GM19395 (cell line): ENCODE measurements around the gene PGF.

Experiments used
- ATAC-seq: cut with Tn5 transposase; IDR thresholded peaks from one replicate; pipeline ENCODE4 v1.9.1; 2021; ENCODE audit warnings: mild to moderate bottlenecking, moderate library complexity; ENCODE audit not compliant: unreplicated experiment

Gene PGF

DNA sequence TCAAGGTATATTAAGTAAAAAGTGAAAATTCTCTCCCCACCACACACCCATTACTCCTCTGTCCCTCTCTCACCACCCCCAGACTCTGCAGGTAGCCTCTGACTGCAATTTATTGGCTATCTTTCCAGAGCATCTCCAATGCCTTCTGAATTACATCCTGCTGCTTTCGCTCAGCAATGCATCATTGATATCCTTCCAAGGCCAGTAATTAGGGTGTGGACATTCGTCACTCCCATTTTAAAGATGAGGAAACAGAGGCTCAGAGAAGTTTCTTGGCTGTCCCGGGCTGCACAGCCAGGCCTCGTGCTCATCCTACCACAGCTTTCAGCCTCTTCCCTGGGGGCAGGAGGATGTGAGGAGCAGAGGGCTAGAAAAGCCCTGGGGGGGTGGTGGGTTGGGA lies 23.6 kb upstream of the PGF start:
- ATAC-seq: no peak

DNA sequence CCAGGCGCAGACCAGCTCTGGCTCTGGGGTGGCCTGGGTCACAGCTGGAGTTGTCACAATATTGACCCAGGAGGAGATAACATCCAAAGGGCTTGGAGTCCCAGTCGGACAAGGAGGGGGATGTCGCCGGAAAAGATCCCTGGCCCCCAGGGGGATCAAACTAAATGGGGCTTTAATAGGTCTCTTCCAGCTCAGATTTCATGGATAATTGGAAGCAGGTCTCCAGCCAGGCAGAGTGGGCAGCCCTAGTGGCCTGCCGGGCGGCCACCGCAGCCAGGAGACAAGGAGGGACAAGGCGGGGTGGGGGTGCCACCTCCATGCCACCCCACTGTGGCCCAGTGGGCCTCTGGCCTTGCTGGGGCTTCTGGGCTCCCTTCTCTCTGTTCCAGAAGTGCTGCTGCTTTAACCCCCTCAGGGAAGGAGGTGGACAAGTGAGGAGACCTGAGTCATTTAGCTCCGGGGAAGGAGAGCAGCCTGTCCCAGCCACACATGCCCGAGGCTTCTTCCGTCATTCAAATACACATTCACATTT lies 23.1 kb upstream of the PGF start:
- no peak for ATAC-seq

DNA sequence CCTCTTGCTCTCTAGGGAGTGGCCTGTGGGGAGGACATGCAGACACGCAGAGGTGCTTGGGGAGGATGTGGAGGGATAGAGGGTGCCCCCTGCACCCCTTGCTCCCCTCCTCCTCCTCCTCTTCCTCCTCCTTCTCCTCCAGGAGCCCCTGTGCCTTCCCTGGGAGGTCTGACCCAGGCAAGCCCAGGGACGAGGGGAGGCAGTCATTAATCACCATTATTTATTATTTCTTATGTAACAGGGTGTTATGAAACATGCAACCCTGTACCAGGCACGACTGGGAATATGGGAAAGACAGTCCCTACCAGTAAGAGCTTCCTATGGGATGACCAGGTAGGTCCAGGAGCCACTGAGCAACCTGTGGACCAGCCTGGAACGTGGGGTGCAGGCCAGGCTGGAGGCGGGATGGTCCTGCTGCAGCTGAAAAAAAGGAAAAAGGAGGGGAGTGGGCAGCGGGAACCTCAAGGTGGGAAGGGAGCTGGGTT lies 22.5 kb upstream of the PGF start:
- no peak for ATAC-seq

DNA sequence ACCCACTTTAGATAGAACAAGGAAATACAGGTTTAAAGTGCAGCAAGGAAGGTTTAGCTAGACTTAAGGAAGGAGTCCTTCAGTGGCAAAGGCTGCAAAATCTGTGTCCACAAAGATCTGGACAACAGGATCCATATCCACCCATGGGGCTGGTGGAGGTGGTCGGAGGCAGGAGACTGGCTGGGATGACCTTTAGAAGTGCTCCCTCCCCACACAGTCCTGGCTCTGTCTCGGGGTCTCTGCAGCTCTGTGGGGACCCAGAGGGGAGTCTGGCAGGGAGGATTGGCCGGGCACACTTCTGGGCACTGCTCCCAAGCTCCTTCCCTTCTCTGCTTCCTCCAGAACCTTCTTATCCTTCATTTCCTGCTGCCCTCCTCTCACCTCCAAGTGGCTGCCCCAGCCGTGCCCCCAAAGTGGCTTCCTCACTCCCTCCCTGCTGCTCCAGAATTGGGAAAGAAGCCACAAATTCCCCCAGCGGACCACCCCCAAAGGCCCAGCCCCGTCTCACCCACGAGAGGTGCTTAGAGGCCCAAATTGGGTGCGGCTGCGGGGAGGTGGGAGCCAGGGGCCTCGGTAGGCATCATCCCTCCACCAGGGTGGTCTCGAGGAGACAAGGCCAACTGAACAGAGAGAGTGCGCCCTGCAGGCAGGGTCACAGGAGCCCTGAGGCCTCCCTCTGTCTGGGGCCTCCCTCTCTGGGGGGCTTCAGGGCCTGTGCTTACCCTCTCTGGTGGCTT lies 21.9 kb upstream of the PGF start:
- no peak for ATAC-seq

DNA sequence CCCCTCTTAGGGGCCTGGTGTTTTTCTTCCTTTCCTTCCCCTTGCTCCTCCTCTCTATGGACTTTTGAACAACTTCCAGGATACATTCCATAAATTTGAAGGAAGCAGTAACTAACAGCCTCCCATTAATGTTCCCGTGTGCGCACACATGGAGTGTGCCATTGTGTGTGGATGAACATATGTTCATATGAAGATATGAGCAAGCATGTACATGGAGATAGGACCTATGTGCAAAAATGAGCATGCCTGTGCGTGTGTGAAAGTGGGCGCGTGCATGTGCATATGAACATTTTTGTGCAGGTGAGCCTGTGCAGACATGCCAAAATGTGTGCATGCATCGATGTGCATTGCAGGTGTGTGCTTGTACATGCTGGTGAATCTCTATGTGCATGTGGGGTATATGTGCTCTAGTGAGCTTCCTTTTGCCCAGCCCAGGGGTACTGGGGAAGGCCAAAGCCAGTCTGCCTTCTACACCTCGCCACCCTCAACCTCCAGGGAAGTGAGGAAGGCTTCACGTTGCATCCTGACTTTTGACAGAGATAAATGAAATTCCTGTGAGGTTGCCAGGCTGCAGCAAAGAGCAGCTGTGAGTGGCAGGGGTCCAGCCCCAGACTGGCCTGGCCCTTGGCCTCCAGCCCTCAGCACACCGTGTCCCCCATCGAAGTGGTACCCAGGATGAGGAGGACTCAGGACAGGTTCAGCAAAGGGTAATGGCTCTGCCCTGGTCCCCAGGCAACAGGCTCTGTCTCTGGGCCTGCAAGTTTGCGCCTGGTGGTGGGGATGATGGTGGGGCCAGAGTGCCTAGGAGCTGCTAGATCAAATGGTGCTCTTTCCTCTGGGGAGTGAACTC lies 21.1 kb upstream of the PGF start:
- no peak for ATAC-seq

DNA sequence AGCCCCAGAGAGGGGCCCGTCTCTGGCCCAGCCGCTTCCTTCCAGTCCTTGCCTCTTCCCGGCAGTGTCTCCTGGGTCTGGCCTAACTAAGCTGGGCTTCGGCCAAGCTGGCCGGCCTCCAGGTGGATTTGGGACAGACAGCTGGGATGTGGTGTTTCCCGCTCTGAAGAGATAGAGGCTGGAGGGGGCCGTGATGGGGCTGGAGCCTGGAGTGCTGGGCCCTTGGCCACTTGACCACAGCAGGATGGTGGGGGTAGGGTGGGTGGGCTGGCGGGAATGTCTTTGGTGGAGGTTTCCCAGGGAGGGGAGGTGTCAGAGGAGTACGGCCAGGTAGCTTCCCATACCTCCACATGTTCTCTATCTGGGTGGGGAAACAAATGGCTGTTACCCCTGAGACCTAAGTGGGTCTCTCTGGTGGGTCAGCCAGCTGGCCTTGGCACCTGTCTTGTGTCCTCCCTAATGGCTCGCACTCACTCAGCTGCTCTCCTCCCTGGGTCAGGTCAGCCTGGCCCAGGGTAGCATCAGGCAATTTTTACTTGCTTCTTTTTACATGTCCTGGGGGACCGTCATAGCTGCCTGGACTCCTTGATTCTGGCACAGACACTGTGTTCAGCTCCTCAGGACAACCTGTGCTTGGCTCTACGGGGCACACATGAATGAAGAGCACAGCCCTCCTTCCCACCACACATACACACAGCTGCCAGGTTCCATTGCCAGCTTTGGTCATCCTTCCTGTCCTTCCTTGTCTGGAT lies 19.8 kb upstream of the PGF start:
- ATAC-seq: no peak

DNA sequence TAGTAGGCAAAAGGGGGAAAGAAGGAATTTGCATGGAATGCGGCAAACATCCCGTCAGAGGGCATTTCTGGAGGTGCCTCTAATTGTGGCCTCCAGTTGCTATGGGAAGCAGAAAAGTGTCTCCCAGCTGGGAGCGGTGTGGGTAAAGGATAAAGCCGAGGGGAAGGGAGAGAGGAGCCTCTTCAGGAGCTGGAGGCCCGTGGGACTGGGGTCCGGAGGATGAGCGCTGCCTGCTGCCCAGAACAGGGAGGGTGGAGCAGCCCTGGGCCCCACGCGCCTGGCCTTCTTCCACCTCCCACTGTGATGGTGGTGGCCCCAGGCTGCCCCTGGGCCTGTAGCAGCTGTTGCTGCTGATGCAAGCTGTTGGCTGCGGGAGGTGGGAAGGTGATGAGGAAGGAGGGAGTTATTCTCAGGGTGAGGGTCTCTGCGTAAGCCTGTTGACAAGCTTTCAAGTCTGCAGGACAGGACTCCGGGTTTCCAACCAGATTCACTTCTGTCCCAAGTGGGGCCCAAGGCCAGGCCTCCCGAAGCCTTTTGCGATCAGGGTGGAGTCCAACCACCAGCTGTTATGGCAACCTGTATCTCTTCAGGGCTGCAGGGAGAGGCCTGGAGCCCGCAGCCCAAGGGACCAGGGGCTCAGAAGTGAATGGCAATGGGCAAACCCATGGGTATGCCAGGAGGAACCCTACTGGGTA lies 19.1 kb upstream of the PGF start:
- ATAC-seq: no peak

DNA sequence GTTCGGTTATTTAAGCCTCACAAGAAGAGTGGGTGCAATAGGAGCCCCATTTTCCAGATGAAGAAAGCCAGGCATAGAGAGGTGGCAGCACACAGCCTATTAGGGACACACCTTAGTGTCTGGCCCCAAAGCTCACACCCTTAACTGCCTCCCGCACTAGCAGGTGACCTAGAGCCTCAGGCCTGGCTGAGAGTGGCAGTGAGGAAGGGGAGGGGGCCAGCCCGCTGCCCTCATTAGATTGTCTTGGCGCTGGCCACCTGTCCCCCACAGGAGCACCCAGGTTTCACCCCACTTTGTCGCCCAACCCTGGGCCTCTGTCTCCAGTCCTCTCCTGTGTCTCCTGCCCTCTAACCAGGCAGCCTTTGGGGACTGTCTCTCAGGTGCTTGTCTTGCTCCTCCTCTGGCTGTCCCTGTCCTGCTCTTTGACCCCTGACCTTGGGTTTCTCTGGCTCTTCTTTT lies 18.5 kb upstream of the PGF start:
- ATAC-seq: no peak

DNA sequence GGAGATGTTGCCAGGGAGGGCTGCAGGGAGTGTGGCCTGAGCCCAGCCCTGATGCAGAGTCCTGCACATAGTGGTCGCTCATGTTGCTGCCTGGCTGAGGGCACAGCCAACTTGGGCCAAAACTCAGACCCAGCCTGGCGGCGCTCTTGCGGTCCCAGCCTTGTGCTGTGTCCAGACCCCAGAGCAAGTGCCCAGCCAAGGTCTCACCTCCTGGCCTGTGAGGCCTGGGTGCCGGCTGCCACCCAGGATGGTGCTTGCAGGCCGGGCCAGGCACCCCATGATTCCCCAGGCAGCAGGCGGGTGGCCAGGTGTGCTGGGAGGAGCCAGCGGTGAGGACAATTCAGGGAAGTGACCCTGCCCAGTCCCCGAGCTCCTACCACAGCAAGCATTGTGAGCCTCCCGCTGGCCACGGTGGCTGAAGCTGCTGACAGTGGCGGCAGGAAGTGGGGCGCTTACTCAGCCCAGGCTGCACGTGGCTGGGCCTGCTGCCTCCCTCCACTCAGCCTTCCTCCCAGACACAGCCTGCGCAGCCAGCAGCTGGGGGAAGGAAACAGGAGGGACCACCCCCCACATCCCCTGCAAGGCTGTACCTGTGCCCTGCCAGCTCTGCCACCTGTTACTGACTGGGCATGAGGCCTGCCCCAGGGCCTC lies 17.7 kb upstream of the PGF start:
- no peak for ATAC-seq

DNA sequence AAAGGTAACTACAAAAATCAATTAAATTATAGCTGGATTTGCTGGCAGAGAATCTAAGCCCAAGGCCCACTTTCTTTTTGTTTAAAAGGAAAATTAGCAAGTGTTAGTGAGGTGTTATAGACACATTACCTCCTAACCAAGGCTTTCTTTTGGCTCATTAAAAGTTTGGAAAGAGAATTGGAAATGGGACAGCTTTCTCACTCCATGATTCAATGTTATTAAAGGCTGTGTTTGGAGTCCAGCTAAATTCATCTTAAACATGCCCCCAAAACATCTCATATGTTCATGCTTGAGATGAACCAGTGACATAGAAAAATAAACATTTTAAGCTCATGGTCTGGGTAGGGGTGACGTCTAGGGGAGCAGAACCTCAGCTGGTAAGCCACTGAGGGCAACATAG lies 13.4 kb upstream of the PGF start:
- ATAC-seq: no peak

DNA sequence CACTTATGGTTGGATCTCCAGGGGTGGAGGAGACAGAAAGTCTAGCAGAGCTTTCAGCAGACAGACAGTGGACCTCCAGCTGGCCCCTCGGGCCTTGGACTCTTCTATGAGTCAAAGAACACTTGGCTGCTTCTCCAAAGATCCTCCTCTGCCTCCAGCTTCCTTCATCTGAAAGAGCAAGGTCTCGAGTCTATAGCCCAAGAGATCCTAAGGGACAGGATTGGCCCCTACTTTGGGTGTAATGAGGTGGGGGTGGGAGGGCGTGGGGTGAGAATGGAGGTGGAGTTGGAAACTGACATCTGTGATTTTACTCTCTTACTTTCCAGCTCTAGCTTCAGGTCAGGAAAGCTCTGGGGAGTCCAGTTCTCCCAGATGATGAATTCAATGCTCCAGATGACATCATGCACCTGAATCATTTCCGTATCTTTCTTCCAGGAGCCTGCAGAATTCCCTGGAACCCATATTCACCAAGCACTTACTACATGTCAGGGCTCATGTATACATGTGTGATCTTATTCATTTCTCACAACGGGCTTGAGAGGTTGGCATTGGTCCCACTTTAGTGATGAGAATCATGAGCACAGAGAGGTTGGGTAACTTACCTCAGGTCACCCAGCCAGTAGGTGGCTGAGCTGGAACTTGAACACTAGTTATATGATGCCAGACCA lies 10.2 kb upstream of the PGF start:
- ATAC-seq: no peak

DNA sequence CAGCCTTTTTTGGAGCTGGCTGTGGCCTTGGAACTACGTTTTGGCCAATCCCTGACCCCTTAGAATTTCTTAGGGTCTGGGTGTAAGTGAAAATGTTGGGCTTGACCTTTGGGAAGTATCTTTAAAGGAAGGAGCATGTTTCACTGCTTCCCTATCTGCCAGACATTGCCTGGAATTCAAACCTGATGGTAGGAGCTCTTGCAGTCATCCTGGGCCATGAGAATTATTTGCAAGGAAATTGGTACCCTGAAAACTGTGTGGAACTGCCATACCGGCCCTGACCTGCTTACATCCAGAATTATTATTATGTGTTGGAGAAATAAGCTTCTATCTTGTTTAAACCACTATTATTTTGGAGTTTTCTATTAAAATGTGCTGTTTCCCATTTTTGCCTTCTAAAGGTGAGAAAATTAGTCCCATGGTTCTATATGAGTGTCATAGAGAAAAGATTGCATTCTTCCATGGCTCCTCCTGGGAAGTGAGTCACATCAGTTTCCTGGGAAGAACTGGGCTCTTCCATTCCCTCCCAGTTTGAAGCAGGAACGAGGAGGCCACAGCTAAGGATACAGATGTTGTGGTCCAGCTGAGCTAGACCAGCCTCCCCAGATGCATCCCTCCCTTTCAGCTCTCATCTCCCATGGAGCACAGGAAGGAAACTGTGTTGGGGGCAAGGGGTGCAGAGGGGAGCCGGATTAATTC lies 9.5 kb upstream of the PGF start:
- no peak for ATAC-seq

DNA sequence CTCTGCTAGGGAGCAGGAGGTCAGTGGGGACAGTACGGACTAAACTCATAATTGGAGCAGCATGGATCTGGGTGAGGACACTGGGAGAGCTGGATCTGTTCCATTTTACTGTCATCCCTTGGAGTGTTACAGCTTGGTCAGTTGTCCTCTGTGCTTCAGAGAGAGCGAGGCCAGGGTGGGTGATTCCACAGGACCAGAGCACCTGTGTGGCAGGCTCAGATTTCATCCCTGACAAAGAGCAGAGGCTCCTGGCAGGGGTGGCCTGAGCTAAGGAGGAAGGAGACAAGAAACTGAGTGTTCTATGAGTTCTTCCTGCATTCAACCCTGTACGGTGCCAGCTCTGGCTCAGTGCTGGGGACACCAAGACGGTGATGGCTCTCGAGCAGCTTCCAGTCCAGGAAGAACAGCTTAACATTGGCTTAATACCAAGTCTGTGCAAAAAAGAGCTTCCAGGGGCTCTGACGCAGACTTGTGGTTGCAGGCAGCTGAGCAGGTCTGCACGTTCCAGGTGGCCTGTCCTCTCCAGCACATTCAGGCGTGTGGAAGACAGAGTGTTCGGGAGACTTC lies 8.4 kb upstream of the PGF start:
- no peak for ATAC-seq

DNA sequence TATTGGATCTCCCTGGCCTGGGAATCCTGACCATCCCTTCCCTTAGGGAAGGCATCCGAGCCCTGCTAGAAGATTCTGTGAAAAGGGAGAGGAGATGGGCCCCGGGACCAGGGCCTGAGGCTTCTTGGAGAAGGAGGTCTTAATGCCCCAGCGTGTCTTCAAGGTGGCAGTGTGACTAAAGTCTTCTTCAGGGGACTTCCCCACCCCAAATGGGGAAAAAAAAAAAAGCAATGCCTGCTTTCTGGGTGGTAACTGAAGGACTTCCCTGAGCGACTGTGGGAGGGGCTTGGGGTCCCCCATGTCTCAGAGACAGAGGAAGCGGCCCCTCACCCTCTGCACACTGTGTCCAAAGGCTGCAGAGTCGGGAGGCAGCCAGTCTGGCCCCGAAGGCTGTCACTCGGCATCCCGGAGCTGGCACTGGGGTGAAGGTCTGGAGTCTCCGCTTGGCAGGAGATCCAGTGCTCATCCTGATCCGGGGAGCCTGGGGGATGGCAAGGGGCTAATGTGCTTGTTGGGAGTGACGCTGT lies 7.8 kb upstream of the PGF start:
- no peak for ATAC-seq

DNA sequence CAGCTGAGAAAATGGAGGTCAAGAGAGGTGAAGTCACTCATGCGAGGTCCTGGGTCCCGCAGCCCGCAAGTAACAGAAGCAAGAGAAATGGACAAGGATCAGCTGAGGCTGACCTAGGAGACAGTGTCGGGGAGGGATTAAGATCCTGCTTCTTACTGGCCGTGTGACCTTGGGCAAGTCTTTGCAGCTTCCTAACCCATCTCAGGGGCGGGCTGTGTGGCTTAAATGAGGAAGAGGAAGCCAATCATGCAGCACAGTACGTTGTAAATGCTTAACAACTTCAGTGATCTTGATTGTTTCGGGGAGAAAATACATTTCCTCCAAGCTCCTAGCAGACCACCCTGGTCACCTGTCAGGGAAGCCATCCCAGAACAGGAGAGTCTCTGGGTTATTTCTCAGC lies 7.1 kb upstream of the PGF start:
- no peak for ATAC-seq

DNA sequence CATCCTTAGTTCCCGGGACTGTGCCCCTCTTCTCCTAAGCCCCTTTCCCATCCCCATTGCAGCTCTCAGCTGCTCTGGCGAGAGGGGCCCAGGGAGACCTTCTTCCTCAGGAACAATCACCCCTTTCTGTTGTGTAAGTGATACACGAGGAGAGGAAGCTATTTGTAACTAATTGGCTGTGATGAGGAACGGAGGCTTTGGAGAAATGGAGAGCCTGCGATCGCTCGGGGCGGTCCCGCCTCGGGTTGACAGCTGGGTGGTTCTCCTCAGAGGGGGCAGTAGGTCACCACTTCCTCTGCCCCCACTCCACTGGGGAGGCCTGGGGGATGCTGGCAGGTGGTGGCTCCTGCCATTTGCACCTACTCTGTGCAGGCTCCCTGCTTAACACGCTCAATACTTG lies 6.6 kb upstream of the PGF start:
- ATAC-seq: no peak

DNA sequence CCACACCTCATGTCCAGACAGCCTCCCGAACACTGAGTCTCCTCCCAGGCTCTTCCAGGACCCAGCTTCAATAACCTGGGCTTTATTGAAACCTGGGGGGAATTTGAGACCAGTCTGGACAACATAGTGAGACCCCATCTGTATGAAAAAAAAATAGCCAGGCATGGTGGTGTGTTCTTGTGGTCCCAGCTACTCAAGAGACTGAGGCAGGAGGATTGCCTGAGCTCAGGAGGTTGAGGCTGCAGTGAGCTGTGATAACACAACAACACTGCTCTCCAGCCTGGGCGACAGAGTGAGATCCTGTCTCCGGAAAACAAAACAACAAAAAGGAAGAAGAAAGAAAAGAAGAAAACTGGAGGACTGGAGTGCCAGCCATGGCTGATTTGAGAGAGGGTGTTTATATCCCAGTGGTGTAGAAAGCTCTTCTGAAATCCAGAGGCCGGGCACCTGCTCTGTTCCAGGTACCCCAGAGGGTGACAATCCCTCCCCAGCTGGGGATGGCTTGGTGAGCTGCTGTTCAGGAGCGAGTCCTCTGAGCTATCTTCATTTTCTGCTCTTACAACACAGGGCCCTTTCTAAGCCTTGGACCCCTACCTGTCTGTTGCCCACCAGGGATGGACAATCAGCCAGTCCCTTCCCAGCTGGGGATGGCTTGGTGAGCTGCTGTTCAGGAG lies 6.0 kb upstream of the PGF start:
- ATAC-seq: no peak

DNA sequence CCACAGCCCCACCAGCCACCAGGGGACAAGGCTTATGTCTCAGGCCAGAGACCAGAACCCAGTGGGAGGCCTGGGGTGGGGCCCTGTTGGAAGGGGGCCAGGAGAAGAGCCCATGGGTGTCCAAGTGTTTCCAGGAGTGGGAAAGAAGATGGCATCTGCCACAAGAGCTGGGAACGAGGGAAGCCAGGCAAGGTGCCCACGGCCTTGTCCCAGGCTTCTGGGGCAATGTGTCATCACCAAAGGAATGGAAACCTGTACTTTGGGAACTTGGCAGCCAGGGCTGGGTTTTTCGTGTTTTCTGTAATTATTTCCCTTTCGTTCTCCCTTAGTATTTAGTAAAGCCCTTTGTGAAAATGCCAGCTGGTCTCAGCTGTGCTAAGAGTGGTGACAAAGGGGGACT lies 5.3 kb upstream of the PGF start:
- no peak for ATAC-seq
